ENCODE results near the gene GLO1.

Gene GLO1

DNA sequence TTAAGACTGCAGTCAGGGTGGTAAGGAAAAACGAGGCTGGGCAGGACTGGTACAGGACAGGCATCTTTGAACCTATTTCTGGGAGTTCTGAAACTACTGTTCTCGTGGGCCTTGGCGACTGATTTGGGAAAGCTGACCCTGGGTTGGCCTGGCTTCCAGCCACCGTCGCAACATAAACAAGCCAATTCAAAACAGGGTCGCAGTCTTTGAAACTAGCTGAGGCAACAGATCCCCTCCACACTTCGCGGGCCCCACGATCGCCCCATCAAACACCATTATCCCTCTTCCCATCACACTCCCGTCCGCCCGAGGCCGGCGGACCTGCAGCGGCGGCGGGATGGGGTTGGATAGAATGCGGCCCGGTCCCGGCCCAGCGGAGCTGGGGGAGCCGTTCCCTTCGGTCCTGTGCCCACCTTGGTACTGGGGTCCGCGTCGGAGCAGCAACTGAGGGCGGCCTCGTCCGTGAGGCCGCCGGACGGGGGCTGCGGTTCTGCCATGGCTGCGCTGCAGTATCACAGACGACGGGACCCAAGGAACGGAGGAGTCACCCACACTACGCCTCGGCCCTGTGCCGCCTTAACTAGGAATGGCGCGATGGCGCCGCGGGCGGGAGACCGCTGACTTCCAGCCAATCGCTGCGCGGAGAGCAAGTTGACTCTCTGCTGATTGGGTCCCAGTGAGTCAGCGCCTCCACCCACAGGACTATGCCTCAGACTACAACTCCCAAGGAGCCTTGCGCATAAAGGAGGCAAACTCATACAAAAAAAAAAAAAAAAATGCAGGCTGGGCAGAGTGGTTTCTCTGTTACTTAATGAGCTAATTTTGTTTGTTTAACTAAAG, at the start of gene GLO1:
Gene GLO1 (minus strand): TSS at position 588 of the 840 bp plus-strand sequence. CDS start 91 bp downstream, at position 497.
- peak; percentile 99 for DNase-seq (ENCODE audit: low read depth)

DNA sequence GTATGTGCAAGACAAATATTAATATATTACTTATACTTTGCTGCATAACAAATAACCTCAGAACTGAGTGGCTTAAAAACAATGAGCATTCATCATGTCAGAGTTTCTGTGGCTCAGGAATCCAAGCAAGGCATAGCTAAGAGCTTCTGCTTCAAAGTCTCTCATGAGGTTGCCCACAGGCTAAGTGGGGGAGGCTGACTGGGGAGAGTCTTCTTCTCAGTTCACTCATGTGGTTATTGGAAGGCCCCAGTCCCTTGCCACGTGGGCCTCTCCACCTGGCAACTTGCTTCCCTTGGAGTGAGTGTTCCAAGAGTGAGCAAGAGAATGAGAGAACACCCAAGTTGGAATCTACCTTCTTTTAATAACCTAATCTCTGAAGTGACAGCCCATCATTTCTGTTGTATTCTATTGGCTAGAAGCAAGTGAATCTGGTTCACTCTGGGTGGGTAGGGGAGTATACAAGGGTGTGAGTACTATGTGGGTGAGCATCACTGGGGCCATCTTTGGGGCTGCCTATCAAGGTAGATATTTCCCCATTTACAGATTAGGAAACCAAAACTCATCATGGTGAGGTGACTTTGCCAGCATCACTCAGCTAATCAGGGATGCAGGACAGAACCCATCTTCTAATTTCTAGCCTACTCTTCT, 48.1 kb upstream of the GLO1 start:
- DNase-seq (ENCODE audit: low read depth) = no peak

DNA sequence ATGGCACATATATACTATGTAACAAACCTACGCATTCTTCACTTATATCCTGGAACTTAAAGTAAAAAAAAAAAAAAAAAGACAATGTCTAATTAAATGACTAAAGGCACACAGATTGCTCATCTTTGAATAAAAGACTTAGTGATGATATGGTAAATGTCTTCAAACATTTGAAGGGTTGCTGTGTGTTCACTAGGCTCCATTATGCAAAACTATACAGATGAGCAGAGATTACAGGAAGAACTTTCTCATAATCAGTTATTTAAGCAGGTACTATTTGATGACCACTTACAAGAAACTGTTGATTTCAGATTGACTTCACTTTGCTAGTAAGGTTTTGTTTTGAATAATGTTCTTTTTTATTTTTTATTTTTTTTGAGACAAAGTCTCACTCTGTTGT, 46.5 kb upstream of the GLO1 start:
- no peak for DNase-seq (ENCODE audit: low read depth)

DNA sequence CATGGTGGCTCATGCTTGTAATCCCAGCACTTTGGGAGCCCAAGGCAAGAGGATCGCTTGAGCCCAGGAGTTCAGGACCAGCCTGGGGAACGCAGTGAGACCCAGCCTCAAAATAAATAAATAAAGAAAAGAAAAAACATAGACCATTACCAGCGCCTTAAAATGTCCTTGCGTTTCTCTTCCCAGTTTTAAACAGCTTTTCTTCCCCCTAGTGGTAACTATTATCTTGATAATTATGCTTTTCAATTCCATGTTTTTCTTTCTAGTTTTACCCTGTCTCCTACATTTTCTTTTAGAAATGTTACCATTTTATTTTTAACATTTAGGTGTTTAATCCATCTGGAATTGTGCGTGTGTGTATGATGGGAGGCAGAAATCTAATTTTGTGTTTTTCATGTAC, 36.6 kb upstream of the GLO1 start:
- no peak for DNase-seq (ENCODE audit: low read depth)

DNA sequence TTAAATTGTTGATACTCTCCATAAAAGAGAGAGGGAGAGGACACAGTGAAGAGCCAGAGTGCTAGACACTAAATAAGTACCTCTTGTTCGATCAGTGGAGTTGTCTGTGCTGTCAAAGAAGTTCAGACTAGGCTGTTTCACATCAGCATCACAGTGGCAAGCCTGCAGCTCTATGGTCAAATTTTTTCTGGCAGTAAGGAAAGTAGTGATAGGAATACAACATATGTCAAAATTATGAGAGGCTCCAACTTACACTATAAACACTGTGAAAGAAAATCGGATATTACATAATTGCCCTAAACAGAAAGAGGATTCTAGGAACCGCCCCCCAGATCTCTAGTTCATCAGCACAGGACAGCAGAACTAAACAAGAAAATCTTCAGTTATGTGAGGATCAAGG, 35.3 kb upstream of the GLO1 start:
- no peak for DNase-seq (ENCODE audit: low read depth)

DNA sequence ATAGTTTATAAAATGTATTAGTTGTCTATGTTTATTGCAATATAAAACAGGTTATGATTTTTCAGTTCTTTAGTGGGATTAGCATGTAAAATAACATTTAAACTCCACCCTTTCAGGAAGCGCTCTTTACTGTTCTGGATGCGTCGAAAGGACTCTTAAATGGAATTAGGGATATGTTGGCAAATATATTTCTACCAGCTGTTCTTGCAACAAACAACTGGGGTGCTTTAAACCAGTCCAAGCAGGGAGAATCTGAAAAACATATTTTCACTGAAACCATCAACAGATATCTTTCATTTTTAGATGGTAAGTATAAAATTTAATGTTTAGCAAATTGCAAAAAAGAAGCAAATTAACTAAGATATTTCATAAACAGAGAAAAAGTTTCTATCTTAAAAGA, 34.0 kb upstream of the GLO1 start:
- no peak for DNase-seq (ENCODE audit: low read depth)

DNA sequence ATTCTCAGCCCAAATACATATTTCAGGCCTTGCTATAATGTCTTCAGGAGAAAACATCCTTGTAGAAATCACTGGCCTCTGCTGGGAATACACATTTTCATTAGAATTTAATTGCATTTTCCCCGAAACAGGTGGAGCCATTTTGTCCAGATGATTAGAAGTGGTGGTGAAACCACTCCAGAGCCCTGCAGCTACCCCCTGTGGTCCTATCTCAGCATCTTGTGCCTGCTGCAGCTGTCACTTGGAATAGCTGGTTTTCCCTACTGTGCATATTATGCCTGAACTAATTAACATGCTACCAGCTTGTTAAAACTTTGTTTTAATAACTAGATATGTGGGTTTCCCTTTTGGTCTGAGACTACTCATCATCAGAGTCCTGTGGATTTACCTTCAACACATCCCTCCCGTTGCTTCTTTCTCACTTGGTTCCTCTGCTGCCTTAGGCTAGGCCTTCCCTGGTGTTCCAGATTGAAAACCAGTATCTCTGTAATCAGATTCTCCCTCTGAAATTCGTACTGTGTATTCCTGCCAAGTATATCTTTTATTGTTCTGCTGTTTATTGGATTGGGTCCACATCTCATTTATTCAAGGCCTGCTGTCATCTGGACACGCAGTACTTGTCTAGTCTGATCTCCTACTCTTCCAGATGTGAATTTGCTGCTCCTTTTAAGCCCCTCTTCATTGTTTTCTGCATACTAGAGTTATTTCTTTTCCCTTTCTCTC, 27.4 kb upstream of the GLO1 start:
- no peak for DNase-seq (ENCODE audit: low read depth)

DNA sequence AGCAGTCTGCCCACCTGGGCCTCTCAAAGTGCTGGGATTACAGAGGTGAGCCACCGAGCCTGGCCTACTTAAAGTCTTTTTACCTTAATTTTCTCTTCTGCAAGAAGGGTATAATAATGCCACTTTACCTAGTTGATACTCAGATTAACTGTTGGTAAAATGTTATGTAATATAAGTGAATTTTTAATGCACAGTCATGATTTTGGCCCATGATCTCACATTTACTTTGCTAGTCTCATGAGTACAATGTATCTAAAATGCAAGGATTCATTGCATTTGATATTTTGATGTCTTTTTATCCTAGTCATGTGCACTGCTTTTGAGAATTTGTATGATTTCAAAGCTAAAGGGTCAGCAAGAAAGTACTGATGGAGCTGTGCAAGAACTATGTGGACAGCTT, 25.3 kb upstream of the GLO1 start:
- no peak for DNase-seq (ENCODE audit: low read depth)

DNA sequence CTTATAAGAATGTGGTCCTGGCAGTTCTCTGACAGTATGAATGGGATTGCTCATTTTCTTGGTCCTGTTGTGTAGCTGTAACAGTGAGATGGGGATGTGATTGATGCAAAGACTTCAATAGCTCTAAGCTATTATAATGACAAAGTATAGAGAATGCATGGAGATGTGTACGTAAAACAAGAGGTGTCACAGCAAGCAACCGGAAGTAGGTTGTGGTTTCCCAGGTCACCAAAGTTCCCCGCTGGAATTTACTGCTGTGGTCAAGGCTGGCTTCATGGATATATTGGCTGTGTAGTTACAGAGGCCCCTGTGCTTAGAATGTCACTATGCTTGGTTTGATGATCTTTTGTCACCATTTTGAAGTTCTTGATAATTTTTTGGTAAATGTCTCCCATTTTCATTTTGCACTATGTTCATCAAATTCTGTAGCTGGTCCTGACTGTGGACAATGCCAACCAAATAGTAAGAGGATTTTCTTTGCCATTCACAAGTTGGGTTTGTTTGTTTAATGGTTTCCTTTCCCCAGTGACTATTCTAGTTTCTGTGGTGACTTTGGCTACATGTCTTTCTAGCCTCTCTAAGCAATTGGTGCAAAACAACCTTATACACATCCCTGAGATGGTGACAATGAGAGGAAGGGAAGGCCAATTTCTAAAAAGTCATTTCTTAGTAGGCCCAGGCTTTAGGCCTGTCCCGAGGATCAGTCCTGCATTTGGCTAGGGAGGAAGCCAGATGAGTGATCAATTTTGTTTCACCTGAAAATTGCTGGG, 22.7 kb upstream of the GLO1 start:
- DNase-seq (ENCODE audit: low read depth) = no peak

DNA sequence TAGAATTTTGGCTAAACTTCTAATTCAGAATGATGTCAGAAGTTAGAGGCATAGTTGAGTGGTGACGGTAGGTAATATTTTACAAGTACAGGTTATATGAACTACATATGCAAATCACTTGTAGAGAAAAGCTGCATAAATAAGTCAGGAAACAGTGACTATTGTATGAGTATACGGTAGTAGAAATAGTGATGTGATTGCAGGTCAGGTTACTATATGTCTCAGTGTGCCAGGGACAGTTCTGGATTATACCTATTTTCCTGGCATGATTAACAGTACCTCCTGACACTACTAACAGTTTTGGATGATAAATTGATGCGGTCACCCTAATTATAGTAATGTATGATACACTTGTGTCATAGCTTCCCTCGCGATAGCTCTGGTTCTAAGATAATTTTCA, 21.4 kb upstream of the GLO1 start:
- DNase-seq (ENCODE audit: low read depth) = no peak

DNA sequence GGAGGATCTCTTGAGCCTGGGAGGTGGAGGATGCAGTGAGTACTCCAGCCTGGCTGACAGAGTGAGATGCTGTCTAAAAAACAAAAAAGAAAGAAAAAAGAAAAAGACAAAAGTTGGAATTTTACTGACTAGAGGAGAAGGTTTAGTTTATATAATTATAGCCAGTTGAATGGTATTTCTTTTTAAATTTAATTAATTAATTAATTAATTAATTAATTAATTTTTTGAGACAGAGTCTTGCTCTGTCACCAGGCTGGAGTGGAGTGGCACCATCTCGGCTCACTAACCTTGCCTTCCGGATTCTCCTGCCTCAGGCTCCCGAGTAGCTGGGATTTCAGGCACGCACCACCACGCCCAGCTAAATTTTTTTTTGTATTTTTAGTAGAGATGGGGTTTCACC, 20.8 kb upstream of the GLO1 start:
- no peak for DNase-seq (ENCODE audit: low read depth)

DNA sequence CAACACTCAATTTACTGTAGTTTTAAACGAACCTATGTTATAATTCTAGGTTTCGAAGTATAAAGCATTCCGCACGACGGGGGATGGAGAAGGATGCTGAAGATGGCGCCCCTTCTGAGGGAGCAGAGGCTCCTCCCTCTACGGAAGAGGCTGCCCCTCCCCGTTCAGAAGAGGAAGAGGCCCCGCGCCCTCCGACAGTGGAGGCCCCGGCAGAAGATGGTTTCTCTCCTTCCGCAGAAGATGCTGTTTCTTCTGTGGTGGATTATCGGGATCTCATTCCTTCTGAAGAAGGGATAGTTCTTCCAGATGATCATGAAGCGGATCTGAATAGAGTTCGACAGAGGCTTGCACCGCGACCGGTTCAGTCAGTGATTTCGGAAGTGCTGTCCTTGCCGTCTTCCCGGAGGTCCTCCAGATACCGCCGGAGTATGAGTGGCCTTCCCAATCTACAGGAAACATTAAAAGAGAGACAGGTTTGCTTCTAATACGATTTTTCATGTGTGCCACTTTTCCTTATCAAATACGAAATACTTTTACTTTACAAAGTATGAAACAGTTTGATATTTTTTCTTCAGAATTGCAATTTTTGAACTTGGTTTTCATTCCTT, 19.9 kb upstream of the GLO1 start:
- no peak for DNase-seq (ENCODE audit: low read depth)

DNA sequence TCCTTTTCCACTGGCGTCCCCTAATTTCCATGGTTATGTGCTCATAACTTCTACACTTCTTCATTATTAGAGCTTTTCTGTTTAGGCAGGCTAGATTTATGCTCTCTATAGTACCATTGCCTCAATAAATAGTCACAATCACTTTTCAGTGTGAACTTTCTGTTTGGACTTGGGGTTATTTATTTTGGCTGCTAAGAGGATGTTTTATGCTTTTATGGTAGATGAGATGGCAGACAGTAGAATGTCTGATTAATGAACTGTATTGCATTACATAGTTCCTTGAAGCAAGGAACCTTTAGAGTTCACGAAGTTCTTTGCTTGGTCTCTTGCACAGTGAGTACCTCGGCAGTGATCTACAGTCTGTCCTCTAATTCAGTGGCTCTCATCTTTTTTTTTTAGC, 19.1 kb upstream of the GLO1 start:
- DNase-seq (ENCODE audit: low read depth) = no peak

DNA sequence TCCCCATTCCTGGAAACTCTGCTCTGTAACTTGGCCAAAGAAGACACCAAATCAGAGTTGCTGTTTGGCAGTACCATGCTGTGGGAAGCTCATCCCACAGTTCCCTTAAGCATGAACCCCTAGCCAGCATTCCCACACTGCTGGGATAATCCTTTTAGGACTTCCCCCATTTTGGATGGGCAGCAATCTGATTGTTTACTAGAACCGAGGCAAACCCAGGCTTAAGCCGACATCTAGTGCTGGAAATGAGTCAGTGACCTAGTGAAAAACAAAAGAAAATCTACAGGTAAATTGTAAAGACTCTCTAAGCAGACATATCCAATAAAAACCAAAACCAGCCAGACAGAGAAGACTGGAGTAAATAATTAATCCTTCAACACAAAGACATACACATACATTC, 17.4 kb upstream of the GLO1 start:
- no peak for DNase-seq (ENCODE audit: low read depth)

DNA sequence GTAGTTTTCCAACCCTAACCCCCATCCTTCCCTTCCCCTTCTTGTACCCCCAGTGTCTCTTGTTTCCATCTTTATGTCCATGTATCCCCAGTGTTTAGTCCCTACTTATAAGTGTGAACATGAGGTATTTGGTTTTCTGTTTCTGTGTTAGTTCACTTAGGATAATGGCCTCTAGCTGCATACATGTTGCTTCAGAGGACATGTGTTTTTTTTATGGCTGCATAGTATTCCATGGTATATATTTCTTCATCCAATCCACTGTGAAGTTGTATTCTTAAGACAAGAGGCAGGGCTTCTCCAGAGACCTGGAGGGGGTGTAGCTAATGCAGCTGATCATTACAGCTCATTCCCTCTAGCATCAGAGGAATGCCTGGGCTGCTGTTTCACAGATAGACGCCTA, 16.4 kb upstream of the GLO1 start:
- DNase-seq (ENCODE audit: low read depth) = no peak

DNA sequence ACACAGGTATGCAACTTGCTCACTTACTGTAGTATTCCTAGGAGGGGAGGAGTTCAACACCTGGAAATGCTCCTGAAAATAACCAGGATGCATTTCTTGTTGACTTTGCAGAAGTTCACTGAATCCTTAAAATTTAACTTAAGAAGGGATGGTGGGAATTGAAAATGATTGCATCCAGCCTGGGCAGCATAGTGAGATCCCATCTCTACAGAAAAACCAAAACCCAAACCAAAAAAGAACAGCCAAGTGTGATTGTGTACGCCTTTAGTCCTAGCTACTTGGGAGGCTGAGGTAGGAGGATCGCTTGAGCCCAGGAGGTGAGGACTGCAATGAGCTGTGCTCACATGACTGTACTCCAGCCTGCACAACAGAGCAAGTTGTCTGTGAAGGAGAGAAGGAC, 13.9 kb upstream of the GLO1 start:
- DNase-seq (ENCODE audit: low read depth) = no peak

DNA sequence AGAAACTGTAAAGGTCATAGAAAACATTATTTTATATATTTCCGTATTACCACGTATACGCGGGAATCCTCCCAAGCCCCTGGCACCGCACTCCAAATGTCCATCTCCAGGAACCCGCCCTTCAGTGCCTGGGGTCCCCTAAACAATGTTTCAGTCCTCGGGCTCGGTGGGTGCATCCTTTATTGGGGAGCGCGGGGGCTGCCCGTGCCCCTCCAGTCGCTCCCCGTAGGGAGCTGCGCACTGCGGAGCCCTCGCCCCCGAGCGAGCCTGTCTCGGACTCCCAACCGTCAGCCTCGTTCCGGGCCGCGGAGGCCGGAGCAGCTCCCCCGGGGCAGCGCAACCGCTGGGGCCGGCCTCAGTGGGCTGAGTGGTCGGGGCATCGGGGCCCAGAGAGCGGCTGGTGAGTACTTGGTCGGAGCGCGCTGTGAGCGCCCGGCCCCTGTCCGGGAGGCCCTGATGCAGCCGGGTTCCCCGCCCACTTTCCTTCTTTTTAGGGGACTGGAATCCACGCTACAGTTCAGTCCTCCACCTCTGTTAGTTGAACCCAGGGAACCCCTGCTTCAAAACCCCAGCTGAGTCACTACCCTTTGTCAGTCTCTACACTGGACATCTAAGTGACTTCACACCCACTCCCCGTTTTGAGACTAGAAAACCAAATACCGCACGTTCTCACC, 12.2 kb upstream of the GLO1 start, which contains the start of gene DNAH8:
Gene DNAH8 (plus strand): TSS at position 296 of the 674 bp plus-strand sequence. CDS start 7,499 bp downstream, outside the sequence.
- DNase-seq (ENCODE audit: low read depth) = no peak

DNA sequence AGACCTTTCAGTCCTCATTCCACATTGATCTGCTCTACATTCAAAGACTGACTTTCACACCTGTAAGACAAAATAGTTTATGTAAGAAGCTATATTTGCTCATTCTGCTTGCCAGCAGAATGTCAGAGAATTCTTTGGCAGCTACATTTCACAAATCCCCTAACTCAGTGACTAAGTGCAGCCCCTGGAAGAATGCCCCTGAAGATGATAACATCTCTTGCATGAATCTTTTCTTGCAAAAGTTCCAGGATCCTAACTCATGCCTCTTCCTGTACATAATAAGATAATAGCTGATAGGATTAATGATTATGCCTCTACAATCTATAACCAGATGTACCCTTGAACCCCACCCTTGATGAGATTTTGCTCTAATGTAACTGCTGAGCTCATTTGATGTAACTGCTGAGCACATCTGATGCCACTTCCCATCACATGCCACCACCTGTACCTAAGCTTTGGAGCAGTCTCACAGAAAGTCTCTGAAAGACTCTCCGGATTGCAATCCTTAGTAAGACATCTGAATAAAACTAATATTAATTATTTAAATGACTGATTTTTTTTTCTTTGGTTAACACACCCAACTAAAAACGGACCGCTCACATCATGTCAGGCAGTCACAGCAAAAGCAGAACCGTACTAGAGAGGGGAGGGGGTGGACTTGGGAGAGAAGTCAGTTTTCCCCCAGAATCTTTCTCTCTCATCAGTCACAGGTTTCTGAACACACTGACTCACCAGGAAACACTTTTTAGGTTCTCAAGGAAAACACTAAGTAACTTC, 11.5 kb upstream of the GLO1 start:
- no peak for DNase-seq (ENCODE audit: low read depth)

DNA sequence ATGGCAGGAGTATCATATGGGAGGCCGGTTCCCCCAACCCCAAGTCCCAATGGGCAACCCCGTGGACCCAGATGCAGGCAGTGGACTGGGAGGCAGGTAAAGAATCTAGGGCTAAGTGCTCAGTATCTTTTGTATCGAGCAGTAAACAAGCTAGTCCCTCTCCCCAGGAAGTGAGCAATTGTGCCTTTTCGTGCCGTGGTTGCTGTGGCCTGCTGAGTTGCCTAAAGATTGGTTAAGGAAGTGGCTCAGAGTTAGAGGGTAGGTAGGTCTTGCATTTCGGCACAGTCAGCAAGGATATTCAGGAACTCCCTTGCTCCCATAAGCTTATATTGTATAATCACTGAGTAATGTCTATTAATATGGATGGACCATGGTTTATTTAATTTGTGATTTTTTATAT, 10.9 kb upstream of the GLO1 start:
- DNase-seq (ENCODE audit: low read depth) = no peak

DNA sequence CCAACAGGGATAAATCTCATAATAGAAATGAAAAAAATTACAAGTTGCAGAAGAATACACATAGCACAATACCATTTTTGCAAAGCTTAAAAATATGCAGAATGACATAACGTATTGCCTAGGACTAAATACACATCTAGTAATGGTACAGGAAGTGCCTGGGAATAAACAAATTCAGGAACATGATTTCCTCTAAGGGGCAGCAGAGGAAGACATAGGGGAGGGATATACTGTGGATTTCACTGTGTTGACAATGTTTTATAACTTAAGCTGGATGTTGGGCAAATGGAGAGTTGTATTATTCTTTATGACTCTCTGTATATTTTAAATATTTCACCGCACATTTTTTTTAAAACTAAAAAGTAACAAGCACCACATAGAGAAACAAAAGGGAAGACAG, 5.6 kb upstream of the GLO1 start:
- DNase-seq (ENCODE audit: low read depth) = no peak
